ENCODE data around the gene REG1B.

The REG1B gene

GRCh38 chr2:79087785-79088364 lies at the start of gene REG1B:
TSS of gene REG1B (minus strand) at chr2:79087993. CDS start at chr2:79087612, 381 bp downstream.
- DNase-seq (ENCODE audit: low read depth) = no peak

GRCh38 chr2:79131687-79132086 lies 43.9 kb upstream of the REG1B start:
- no peak for DNase-seq (ENCODE audit: low read depth)

GRCh38 chr2:79129804-79130203 lies 42.0 kb upstream of the REG1B start:
- DNase-seq (ENCODE audit: low read depth) = no peak

- no peak for DNase-seq (ENCODE audit: low read depth)
Measured at GRCh38 chr2:79129260-79129659, 41.5 kb upstream of the REG1B start.

GRCh38 chr2:79128406-79128805 lies 40.6 kb upstream of the REG1B start:
- no peak for DNase-seq (ENCODE audit: low read depth)

- no peak for DNase-seq (ENCODE audit: low read depth)
Measured at GRCh38 chr2:79125721-79125985, 37.9 kb upstream of the REG1B start.

GRCh38 chr2:79124907-79125720 lies 37.3 kb upstream of the REG1B start:
- no peak for DNase-seq (ENCODE audit: low read depth)

- no peak for DNase-seq (ENCODE audit: low read depth)
Measured at GRCh38 chr2:79122676-79123075, 34.9 kb upstream of the REG1B start.

- DNase-seq (ENCODE audit: low read depth) = no peak
Measured at GRCh38 chr2:79120194-79120713, 32.5 kb upstream of the REG1B start, which contains the start of gene REG1A. TSS of gene REG1A (plus strand) at chr2:79120488. CDS start at chr2:79120862, 374 bp downstream.

- DNase-seq (ENCODE audit: low read depth) = no peak
Measured at GRCh38 chr2:79116997-79117928, 29.5 kb upstream of the REG1B start.

GRCh38 chr2:79114797-79115494 lies 27.2 kb upstream of the REG1B start:
- DNase-seq (ENCODE audit: low read depth) = no peak

- no peak for DNase-seq (ENCODE audit: low read depth)
Measured at GRCh38 chr2:79112269-79112668, 24.5 kb upstream of the REG1B start.

GRCh38 chr2:79105259-79105658 lies 17.5 kb upstream of the REG1B start:
- DNase-seq (ENCODE audit: low read depth) = no peak

- DNase-seq (ENCODE audit: low read depth) = no peak
Measured at GRCh38 chr2:79103214-79103613, 15.4 kb upstream of the REG1B start.

- DNase-seq (ENCODE audit: low read depth) = no peak
Measured at GRCh38 chr2:79101024-79101423, 13.2 kb upstream of the REG1B start.

- no peak for DNase-seq (ENCODE audit: low read depth)
Measured at GRCh38 chr2:79100285-79100684, 12.5 kb upstream of the REG1B start.

GRCh38 chr2:79099140-79099686 lies 11.4 kb upstream of the REG1B start:
- DNase-seq (ENCODE audit: low read depth) = no peak

GRCh38 chr2:79097843-79098242 lies 10.1 kb upstream of the REG1B start:
- DNase-seq (ENCODE audit: low read depth) = no peak

- no peak for DNase-seq (ENCODE audit: low read depth)
Measured at GRCh38 chr2:79090693-79091092, 2.9 kb upstream of the REG1B start.

GRCh38 chr2:79086255-79086654 lies 1.5 kb downstream of the REG1B start:
- no peak for DNase-seq (ENCODE audit: low read depth)

- no peak for DNase-seq (ENCODE audit: low read depth)
Measured at GRCh38 chr2:79085382-79085781, 2.4 kb downstream of the REG1B start.
